Aorta (tissue), 5 donors: ENCODE data around the gene HEY2. TPM values are rescaled to one million over a fixed set of nuclear protein-coding genes. Genes with fewer than 3 reads are reported as not detected.

ENCODE experiments used
- ATAC-seq: fragments of 200-7000 bp; cut with Tn5 transposase; one replicate; pipeline ENCODE4 v1.9.1; 2022; ENCODE audit warnings: moderate library complexity; ENCODE audit not compliant: low FRiP score
- DNase-seq, 2 donors: peaks; one replicate each; pipeline ENCODE4 v3.0.0-alpha.2; 2020
- H3K27ac ChIP-seq, 2 donors: one replicate each; pipeline ENCODE4 v1.5.1; 2013; ENCODE audit warnings: low read length in 2 of 2, mild to moderate bottlenecking in 2 of 2, moderate library complexity in 2 of 2, control low read depth in 1 of 2, inconsistent platforms in 1 of 2, low read depth in 1 of 2
- H3K27me3 ChIP-seq, 2 donors: one replicate each; pipeline ENCODE4 v1.6.1; 2013; ENCODE audit warnings: control low read depth in 1 of 2, low read length in 1 of 2, mild to moderate bottlenecking in 1 of 2, moderate library complexity in 1 of 2; ENCODE audit not compliant: insufficient read depth in 2 of 2, control insufficient read depth in 1 of 2
- H3K36me3 ChIP-seq, 2 donors: one replicate each; pipeline ENCODE4 v1.6.1; 2013; ENCODE audit warnings: control low read depth in 1 of 2, low read length in 1 of 2, mild to moderate bottlenecking in 1 of 2; ENCODE audit not compliant: insufficient read depth in 2 of 2, control insufficient read depth in 1 of 2
- H3K4me1 ChIP-seq, 2 donors: one replicate each; pipeline ENCODE4 v1.6.1; 2013; ENCODE audit warnings: low read length in 2 of 2, control low read depth in 1 of 2, mild to moderate bottlenecking in 1 of 2, moderate library complexity in 1 of 2; ENCODE audit not compliant: insufficient read depth in 2 of 2, control insufficient read depth in 1 of 2
- H3K4me3 ChIP-seq, 2 donors: one replicate each; pipeline ENCODE4 v1.5.1; 2013; ENCODE audit warnings: low read length in 2 of 2, control low read depth in 1 of 2, mild to moderate bottlenecking in 1 of 2
- H3K9me3 ChIP-seq: one replicate; pipeline ENCODE4 v1.6.1; 2013; ENCODE audit warnings: mild to moderate bottlenecking, low read length; ENCODE audit not compliant: control insufficient read depth
- WGBS, 2 donors: extraction: QIAGEN DNeasy Blood & Tissue Kit; methylation state at CpG; one replicate each; pipeline ENCODE4 v1.1.7; 2013; 5-methylcytosine and 5-hydroxymethylcytosine counted together
- intact Hi-C, 2 donors: fragments of 100-400 bp; cut with DNase I; formaldehyde crosslinking; loops; one replicate each; pipeline versions ENCODE4 v1.14.2 to v1.15.0; 2022
- polyA plus RNA-seq, 2 donors: library from polyadenylated mRNA; stranded (reverse); fragments of 200-250 nt; gene quantifications; one replicate each; pipeline ENCODE4 v1.2.3, GENCODE V29; 2013
- total RNA-seq, 2 donors: library from RNA; stranded (reverse); fragmentation: NEBNext Ultra II Directional; extraction: Animal tissue kit (Norgen Biotek cat#: 25700); gene quantifications; one replicate each; pipeline ENCODE4 v1.2.1, GENCODE V29; 2021
- donor health status: healthy with polysubstance abuse.
- donor health status: Bipolar disorder and iron deficiency.
- donor health status: DM: no; HTN: no; CAD: no.
- donor health status: DM: no; HTN: no; CAD: no.
- donor health status: DM: yes; HTN: yes; CAD: no.

HEY2 gene
- total and polyA plus RNA-seq, 4 donors, result 19.1 to 46.1 (median 24.5) TPM

GRCh38 chr6:125789167-125789566 is 39.7 kb downstream of the HEY2 start:
- Histone ChIP-seq H3K4me1 (no peaks in the 10 kb centered on the region), H3K9me3 (no peaks in the 10 kb centered on the region), H3K27me3 (no peaks in the 10 kb centered on the region), H3K4me3 (no peak overlapping the region), H3K36me3 (no peaks in the 10 kb centered on the region), H3K27ac (peak overlapping the region; percentile 48 to 91)
- ATAC-seq, result no peak
- WGBS, 2 donors, result 80 to 83% methylated on average over 1 of the region's 1 CpG
- DNase-seq, result no peak
- intact Hi-C loops, result no loop called here

GRCh38 chr6:125789576-125790357 is 40.3 kb downstream of the HEY2 start:
- DNase-seq (peak; percentile 77 to 79), ATAC-seq (peak; percentile 37)
- no peaks in the 10 kb centered on the region for H3K9me3 ChIP-seq

GRCh38 chr6:125790358-125791150 is 41.1 kb downstream of the HEY2 start, which contains the start of gene NCOA7:
TSS of gene NCOA7 (plus strand) at chr6:125790960. CDS start at chr6:125815355, 24,395 bp downstream.
- intact Hi-C loops, result no loop called here
- Histone ChIP-seq H3K27ac (peak within 1 kb of the TSS; percentile 91 to 95), H3K36me3 (no peaks in the 10 kb centered on the region), H3K27me3 (no peaks in the 10 kb centered on the region), H3K9me3 (no peaks in the 10 kb centered on the region), H3K4me3 (peak within 1 kb of the TSS; percentile 85 to 97), H3K4me1 (no peaks in the 10 kb centered on the region)
- 0% methylated on average over 61 to 100 of the region's 100 CpGs for WGBS, 2 donors
- DNase-seq (peak; percentile 90 to 92), ATAC-seq (peak; percentile 92)

More at GRCh38 chr6:125789576-125790357, 40.3 kb downstream of the HEY2 start:
- no peaks in the 10 kb centered on the region for H3K27me3 ChIP-seq
- no peaks in the 10 kb centered on the region for H3K36me3 ChIP-seq
- H3K4me3 ChIP-seq, result peak overlapping the region; percentile 85 to 97
- H3K27ac ChIP-seq, result peak overlapping the region; percentile 91 to 95
- H3K4me1 ChIP-seq, result no peaks in the 10 kb centered on the region
- 12% methylated on average over 19 of the region's 19 CpGs for WGBS, 2 donors
- intact Hi-C loops, result no loop called here

GRCh38 chr6:125791151-125791819 is 41.9 kb downstream of the HEY2 start:
- H3K9me3 ChIP-seq, result no peaks in the 10 kb centered on the region
- peak overlapping the region in 1 of 2 donors; percentile 64 for H3K27ac ChIP-seq
- no peaks in the 10 kb centered on the region for H3K36me3 ChIP-seq
- H3K4me1 ChIP-seq, result no peaks in the 10 kb centered on the region
- DNase-seq (peak in 1 of 2 donors; percentile 54), ATAC-seq (peak; percentile 58)
- H3K4me3 ChIP-seq, result peak overlapping the region; percentile 85 to 97
- intact Hi-C loops, result no loop called here
- WGBS, 2 donors, result 0% methylated on average over 28 of the region's 28 CpGs
- H3K27me3 ChIP-seq, result no peaks in the 10 kb centered on the region

- intact Hi-C loops, result no loop called here
- no peaks in the 10 kb centered on the region for H3K27me3 ChIP-seq
- no peak overlapping the region for H3K27ac ChIP-seq
- H3K36me3 ChIP-seq, result no peaks in the 10 kb centered on the region
- H3K4me3 ChIP-seq, result peak overlapping the region; percentile 85 to 97
- no peaks in the 10 kb centered on the region for H3K9me3 ChIP-seq
- ATAC-seq (no peak), DNase-seq (no peak)
- H3K4me1 ChIP-seq, result no peaks in the 10 kb centered on the region
Observed at GRCh38 chr6:125791820-125792165, 42.4 kb downstream of the HEY2 start.

- intact Hi-C loops, result no loop called here
- Histone ChIP-seq H3K4me3 (no peak overlapping the region), H3K27ac (no peak overlapping the region), H3K4me1 (no peaks in the 10 kb centered on the region), H3K27me3 (no peaks in the 10 kb centered on the region), H3K36me3 (no peaks in the 10 kb centered on the region), H3K9me3 (no peaks in the 10 kb centered on the region)
- 53 to 55% methylated on average over 3 of the region's 3 CpGs for WGBS, 2 donors
- ATAC-seq (no peak), DNase-seq (no peak)
Observed at GRCh38 chr6:125792172-125792571, 42.7 kb downstream of the HEY2 start.

GRCh38 chr6:125792680-125793079 is 43.2 kb downstream of the HEY2 start:
- Histone ChIP-seq H3K36me3 (no peaks in the 10 kb centered on the region), H3K4me3 (no peak overlapping the region), H3K27me3 (no peaks in the 10 kb centered on the region), H3K9me3 (no peaks in the 10 kb centered on the region), H3K4me1 (no peaks in the 10 kb centered on the region), H3K27ac (no peak overlapping the region)
- intact Hi-C loops, result no loop called here
- ATAC-seq (no peak), DNase-seq (no peak)

- Histone ChIP-seq H3K4me3 (no peak overlapping the region), H3K27ac (no peak overlapping the region), H3K9me3 (no peaks in the 10 kb centered on the region), H3K4me1 (peaks cover 0 to 3% of the 10 kb centered on the region in 2 donors), H3K27me3 (no peaks in the 10 kb centered on the region), H3K36me3 (no peaks in the 10 kb centered on the region)
- intact Hi-C loops, result no loop called here
- DNase-seq (no peak), ATAC-seq (no peak)
- WGBS, 2 donors, result 80 to 89% methylated on average over 2 of the region's 2 CpGs
Observed at GRCh38 chr6:125793280-125793679, 43.8 kb downstream of the HEY2 start.
